ENCODE measurements around the gene UGT1A8.
"Not testable (repeated sequence)": the region's sequence is repeated elsewhere in the genome, so short reads cannot be mapped to it uniquely, and the experiment has no call there.

Gene UGT1A8
- 0 reads per million in 2 donors for total RNA-seq

DNA sequence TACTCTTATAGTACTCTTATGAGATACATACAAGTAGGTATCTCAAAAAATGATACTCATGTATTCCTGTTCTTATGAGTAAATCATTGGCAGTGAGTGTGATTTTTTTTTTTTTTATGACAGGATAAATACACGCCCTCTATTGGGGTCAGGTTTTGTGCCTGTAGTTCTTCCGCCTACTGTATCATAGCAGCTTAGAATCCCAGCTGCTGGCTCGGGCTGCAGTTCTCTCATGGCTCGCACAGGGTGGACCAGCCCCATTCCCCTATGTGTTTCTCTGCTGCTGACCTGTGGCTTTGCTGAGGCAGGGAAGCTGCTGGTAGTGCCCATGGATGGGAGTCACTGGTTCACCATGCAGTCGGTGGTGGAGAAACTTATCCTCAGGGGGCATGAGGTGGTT, at the start of gene UGT1A8:
Gene UGT1A8 (plus strand): TSS at position 158 of the 400 bp plus-strand sequence. CDS start 75 bp downstream, at position 233.
- not testable (repeated sequence) for DNase-seq

DNA sequence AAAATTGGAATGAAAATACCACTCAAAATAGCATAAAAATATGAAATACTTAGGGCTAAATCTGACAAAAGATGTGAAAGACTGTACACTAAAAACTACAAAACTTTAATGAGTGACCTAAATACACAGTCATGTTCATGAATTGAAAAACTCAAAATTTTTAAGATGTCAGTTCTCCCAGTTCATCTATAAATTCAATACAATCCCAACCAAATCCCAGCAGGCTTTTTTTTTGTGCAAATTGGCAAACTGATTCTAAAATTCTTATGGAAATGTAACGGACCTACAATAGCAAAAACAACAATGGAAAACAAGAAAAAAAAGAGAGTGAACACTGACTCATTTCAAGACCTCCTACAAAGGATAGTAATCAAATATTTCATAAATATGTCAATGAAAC, 46.4 kb upstream of the UGT1A8 start:
- no peak for DNase-seq

DNA sequence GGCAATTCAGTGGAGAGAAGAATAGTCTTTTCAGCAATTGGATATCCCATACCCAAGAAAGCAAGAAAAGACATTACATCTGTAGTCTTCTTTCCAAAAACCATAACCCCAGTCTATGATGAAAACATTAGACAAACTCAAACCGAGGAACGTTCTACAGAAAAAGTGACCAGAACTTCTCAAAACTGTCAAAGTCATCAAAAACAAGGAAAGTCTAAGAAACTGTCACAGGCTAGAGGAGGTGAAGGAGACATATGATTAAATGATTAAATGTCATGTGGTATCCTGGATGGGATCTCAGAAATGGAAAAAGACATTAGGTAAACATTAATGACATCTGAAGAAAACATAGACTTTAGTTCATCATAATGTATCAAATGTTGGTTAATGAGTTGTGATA, 46.0 kb upstream of the UGT1A8 start:
- DNase-seq, result no peak

DNA sequence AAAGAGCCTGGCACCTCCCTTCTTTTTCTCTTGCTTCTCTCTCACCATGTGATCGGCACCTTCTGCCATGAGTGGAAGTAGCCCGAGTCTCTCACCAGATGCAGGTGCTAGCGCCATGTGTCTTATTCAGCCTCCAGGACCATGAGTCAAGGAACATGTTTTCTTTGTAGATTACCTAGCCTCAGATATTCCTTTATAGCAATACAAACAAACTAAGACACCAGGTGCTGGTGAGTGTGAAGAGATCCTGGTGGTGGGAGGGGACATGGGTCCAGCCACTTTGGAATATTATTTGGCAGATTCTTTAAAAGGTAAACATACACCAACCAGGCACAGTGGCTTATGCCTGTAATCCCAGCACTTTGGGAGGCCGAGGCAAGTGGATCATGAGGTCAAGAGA, 45.0 kb upstream of the UGT1A8 start:
- no peak for DNase-seq

DNA sequence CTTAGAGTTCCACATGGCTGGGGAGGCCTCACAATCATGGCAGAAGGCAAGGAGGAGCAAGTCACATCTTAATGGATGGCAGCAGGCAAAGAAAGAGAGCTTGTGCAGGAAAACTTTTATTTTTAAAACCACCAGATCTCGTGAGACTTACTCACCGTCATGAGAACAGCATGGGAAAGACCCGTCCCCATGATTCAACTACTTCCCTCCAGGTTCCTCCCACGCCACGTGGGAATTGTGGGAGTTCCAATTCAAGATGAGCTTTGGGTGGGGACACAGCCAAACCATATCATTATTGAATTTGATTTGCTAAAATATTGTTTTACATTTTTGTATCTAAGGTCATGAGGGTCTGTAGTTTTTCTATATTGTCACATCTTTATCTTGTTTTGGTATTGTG, 40.1 kb upstream of the UGT1A8 start:
- not testable (repeated sequence) for DNase-seq

DNA sequence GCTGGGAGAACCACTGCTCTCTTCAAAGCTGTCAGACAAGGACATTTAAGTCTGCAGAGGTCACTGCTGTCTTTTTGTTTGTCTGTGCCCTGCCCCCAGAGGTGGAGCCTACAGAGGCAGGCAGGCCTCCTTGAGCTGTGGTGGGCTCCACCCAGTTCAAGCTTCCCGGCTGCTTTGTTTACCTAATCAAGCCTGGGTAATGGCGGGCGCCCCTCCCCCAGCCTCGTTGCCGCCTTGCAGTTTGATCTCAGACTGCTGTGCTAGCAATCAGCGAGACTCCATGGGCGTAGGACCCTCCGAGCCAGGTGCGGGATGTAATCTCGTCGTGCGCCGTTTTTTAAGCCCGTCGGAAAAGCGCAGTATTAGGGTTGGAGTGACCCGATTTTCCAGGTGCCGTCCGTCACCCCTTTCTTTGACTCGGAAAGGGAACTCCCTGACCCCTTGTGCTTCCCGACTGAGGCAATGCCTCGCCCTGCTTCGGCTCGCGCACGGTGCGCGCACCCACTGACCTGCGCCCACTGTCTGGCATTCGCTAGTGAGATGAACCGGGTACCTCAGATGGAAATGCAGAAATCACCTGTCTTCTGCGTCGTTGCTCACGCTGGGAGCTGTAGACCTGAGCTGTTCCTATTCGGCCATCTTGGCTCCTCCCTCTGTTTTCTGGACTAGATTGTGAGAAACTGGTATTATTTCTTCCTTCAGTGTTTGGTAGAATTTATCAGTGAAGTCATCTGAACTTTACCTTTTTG, 34.0 kb upstream of the UGT1A8 start:
- not testable (repeated sequence) for DNase-seq

DNA sequence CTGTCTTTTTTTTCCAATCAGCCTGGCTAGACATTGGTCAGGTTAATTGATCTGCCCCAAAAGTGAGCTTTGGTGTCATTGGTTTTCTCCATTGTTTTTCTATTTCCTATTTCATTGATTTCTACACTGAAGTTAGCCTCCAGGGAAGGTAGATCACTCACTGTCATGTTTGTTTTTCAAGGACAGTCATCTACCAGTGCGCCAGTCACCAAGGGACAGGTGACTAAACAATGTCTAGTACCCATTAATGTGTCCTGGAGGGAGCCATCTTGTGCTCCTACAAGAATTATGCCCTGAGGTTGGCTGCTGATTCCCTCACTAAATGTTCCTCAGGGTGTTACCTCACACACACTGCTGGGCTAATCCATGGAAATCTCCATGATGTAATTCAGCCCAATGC, 33.2 kb upstream of the UGT1A8 start:
- DNase-seq, result no peak

DNA sequence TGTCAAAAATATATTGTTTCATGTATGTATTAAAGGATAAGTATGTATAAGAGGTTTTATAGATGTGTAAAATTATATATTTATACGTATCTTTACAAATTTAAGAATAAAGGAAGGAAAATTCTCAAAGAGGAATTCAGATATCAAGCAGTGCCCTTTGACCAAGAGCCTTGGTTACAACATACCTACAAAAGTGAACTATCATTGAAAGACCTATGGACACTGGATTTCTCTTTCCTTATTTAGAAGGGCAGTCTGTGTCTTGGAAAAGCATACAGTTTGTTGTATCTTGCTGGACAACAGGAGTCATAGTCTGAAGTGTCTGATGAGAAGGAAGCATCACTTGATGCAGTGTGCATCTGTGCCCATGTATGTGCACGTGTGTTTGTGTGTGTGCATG, 29.0 kb upstream of the UGT1A8 start:
- no peak for DNase-seq

DNA sequence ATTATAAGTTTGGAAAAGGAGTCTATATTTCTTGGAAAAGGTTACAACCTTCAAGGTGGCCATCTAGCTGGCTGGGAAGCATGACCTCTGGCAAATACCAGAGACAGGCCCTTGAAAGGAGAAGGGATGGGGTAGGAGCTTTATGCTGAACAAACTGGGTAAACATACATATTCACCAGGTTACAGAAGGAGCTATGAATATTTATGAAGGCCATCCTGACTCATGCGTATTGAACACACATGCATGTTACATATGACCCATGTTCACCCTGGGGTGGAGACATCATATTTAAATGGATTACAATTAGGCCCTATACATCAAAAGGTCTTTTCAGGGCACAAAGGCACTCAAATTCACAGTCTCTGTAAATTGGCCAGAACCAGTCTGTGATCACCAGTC, 24.7 kb upstream of the UGT1A8 start:
- not testable (repeated sequence) for DNase-seq

DNA sequence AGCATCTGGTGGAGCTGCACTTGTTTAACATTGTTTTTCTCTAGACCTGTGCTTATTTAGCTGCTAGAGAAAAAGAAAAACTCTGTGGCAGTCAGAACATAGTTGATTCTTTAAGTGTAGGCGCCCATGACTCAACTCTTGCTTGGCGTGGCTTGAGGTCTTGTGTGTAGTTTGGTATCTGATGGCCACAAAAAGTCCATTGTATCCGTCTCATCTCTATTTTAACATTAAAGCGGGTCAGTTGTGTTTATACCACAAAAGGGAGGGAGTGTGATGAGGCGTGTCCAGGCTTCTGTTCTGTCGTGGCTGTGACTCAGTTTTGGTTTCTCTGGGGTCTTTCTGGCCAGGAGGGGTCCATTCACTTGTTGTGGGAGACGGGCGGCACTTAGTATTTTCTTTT, 24.2 kb upstream of the UGT1A8 start:
- no peak for DNase-seq

DNA sequence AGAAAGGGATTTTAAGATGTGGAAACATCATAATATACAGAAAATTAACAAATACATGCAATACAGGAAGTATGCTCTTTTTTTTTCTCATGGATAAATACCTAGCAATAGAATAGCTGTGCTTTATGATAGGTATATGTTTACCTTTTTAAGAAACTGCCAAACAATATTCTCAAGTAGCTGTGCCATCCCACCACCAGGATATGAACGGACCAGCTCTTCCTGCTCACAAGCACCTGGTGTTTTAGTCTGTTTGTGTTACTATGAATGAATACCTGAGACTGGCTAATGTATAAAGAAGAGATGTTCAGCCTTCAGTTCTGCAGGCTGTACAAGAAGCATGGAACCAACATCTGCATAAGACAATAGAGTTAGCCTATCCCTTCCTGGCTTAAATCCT, 19.9 kb upstream of the UGT1A8 start:
- DNase-seq, result no peak

DNA sequence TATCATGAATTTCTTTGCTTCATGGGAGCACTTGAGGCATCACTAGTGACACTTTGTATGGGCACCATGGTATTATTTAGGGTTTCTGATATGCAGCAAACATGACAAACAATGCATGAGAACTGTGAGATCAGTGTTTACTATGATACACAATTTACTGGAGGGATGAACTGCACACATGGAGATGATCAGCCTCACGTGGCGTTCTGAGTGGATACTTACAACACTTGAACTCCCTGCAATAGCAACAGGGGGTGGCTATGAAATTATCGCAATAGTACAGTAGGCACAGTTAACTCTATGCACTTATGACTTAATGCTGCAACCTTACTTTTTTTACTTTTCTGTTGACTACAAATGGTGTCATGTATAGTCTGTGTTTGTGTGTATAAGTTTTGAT, 18.5 kb upstream of the UGT1A8 start:
- no peak for DNase-seq

DNA sequence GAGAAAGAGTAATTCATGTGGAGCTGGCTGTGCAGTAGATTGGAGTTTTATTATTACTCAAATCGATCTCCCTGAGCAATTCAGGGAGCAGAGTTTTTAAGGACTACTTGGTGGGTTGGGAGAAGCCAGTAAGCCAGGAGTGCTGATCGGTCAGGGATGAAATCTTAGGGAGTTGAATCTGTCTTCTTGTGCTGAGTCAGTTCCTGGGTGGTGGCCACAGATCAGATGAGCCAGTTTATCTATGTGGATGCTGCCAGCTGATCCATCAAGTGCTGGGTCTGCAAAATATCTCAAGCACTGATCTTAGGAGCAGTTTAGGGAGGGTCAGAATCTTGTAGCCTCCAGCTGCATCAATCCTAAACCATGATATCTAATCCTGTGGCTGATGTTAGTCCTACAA, 17.0 kb upstream of the UGT1A8 start:
- DNase-seq, result no peak

DNA sequence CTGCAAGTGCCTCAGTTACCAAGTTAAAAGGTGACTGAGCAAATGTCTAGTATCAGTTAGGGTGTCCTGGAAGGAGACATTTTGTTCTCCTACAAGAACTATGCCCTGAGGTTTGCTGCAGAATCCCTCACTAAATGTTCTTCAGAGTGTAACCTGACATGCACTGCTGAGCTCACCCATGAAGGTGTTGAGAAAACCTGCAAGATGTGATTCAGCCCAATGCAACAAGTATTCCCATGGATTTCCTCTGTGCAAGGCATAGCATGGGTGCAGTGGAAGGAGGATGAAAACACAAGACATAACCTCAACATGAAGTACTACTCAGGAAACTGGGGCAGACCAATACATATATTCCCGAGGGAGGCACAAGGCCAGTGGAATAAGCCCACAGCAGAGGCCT, 15.4 kb upstream of the UGT1A8 start:
- no peak for DNase-seq

DNA sequence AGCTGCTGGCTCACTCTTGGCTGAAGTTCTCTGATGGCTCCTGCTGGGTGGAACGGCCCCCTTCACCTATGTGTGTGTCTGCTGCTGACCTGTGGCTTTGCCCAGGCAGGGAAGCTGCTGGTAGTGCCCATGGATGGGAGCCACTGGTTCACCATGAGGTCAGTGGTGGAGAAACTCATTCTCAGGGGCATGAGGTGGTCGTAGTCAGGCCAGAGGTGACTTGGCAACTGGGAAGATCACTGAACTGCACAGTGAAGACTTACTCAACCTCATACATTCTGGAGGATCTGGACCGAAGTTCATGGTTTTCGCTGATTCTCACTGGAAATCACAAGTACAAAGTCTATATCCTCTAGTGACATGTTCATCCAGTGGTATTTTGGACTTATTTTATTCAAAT, 13.9 kb upstream of the UGT1A8 start:
- DNase-seq, result no peak

DNA sequence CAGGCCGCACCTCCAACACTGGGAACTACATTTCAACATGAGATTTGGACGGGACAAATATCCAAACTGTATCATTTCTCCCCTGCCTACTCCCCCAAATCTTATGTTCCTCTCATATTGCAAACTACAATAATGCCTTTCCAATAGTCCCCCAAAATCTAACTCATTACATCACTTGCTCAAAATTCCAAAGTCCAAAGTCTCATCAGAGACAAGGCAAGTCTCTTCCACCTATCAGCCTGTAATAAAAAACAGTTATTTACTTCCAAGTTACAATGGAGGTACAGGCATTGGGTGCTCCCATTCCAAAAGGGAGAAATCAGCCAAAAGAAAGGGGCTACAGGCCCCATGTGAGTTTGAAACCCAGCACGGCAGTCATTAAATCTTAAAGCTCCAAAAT, 12.6 kb upstream of the UGT1A8 start:
- DNase-seq, result no peak

DNA sequence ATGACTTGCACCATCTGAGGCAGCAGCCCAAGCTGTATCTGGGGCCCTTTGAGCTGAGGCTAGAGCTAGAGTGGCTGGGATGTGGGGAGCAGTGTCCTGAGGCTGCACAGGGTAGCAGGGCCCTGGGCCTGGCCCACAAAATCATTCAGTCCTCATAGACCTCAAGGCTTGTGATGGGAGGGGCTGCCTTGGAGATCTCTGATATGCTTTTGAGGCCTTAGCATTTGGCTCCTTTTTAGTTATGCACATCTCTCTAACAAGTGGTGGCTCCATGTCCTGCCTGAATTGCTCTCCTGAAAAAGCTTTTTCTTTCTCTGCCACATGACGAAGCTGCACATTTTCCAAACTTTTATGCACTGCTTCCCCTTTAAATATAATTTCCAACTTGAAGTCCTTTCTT, 11.8 kb upstream of the UGT1A8 start:
- DNase-seq, result no peak

DNA sequence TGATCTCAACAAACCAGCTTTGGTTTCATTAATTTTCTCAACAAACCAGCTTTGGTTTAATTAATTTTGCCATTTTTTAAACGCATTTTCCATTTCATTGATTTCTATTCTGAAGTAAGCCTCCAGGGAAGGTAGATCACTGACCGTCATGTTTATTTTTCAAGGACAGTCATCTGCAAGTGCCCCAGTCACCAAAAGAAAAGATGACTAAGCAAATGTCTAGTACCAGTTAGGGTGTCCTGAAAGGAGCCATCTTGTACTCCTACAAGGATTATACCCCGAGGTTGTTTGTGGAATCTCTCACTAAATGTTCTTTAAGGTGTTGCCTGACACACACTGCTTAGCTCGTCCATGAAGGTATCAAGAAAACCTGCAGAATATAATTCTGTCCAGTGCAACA, 6.1 kb upstream of the UGT1A8 start:
- DNase-seq, result no peak

DNA sequence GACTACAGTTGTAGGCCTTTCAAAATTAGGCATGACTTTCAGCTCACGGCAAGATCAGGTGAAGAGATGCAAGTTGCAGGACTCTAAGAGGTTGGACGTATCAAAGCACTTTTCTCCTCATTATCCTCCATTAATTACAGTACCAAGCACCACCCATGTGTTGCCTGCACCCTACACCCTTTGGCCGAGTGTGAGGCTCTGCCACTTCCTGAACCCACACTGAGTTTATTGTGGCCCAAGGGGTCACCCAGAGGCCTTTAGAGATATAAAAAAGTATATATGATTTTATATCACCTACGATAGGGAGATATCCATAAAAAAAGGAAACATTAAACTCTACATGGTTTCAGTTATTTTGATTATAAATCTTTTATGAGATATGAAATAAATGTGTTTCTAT, 2.8 kb downstream of the UGT1A8 start:
- no peak for DNase-seq

DNA sequence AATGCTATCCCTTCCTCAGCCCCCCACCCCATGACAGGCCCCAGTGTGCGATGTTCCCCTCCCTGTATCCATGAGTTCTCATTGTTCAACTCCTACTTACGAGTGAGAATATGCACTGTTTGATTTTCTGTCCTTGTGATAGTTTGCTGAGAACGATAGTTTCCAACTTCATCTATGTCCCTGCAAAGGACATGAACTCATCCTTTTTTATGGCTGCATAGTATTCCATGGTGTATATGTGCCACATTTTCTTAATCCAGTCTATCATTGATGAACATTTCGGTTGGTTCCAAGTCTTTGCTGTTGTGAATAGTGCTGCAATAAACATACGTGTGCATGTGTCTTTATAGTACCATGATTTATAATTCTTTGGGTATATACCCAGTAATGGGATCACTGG, 4.4 kb downstream of the UGT1A8 start:
- DNase-seq, result not testable (repeated sequence)

DNA sequence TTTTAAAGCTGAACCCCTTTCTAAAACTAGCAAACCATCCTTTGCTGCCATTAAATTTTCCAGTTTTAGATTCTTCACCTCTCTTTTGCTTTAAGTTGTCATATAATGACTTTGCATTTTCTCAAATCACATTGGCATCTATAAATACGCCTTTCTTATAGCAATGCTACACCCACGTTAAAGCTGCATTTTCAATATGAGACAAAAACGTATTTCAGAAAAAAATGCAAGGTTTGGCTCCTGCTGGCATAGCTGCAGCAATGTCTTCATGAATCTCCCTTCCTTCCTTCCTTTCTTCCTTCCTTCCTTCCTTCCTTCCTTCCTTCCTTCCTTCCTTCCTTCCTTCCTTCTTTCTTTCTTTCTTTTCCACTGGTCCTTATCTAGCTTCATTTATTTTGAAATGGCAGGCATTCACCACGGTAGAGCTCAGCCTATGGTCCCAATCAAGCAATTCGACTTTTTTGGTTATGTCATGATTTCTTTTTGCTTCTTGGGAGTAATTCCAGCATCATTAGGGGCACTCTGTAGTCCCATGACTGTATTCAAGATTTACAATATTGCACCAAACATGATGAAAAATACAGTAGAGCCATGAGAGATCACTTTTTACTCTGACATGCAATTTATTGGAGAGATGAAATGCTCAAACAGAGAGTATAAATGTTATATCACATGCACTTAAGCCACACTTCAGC, 10.0 kb downstream of the UGT1A8 start:
- DNase-seq, result no peak

DNA sequence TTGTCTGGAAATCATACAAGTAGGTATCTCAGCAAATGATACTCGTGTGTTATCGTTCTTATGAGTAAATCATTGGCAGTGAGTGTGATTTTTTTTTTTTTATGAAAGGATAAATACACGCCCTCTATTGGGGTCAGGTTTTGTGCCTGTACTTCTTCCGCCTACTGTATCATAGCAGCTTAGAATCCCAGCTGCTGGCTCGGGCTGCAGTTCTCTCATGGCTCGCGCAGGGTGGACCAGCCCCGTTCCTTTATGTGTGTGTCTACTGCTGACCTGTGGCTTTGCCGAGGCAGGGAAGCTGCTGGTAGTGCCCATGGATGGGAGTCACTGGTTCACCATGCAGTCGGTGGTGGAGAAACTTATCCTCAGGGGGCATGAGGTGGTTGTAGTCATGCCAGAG, 18.9 kb downstream of the UGT1A8 start, which contains the start of gene UGT1A10:
Gene UGT1A10 (plus strand): TSS at position 143 of the 400 bp plus-strand sequence. CDS start 75 bp downstream, at position 218.
- not testable (repeated sequence) for DNase-seq

DNA sequence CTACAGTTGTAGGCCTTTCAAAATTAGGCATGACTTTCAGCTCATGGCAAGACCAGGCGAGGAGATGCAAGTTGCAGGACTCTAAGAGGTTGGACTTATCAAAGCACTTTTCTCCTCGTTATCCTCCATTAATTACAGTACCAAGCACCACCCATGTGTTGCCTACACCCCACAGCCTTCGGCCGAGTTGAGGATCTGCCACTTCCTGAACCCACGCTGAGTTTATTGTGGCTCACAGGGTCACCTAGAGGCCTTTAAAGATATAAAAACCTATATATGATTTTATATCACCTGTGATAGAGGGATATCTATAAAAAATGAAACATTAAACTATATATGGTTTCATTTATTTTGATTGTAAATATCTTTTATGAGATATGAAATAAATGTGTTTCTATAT, 21.4 kb downstream of the UGT1A8 start:
- no peak for DNase-seq

DNA sequence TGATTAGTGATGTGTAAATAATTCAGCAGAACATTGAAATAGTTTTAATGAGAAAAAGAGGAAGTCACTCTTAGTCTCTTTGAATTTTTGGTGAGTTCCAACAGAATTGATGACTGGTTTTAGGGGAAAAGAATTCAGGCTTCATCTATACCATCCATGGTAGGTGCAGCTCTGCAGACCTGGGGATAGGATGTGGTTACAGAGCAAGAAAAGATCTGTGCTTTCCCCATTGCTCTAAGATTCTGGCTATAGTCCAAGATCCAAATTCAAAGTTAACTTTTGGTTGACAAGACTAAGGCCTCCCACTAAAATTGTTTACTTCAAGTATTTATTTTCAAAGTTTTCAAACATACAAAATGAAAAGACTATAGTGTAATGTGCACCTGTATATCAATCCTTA, 22.4 kb downstream of the UGT1A8 start:
- no peak for DNase-seq

Data from activated gamma-delta T cell (primary cell).